Stimulated activated CD4-positive, alpha-beta T cell treated with anti-CD3 and anti-CD28 coated beads, TNF-alpha, amount 100 ng/mL, for 48 hours (primary cell): ENCODE results near the gene COX6A2.

Experiments used
- DNase-seq, 3 donors: peaks; one replicate each; pipeline ENCODE4 v3.0.0-alpha.2; 2020; ENCODE audit warnings: low read depth in 3 of 3

Gene COX6A2

DNA sequence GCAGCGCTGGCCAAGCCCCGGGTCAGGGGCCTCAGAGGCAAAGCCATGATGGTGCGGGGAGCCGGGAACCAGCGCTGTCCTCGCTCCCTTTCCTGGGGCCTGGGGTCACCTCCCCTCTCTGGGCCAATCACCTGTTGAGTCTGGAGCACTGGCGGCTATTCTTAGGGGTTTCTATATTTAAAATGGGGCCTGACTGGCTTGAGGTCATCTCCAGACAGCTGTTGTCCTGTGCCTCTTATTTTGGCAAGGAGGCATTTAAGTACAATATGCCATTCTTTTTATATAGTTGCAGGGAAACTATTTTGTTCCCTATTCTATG lies at the start of gene COX6A2:
COX6A2 (minus strand) TSS at position 82 of the 319 bp plus-strand sequence; CDS start at position 47, 35 bp downstream.
- DNase-seq = no peak

- DNase-seq = peak in 1 of 3 donors; percentile 16
Measured at GRCh38 chr16:31477220-31478216, 49.4 kb upstream of the COX6A2 start.

DNA sequence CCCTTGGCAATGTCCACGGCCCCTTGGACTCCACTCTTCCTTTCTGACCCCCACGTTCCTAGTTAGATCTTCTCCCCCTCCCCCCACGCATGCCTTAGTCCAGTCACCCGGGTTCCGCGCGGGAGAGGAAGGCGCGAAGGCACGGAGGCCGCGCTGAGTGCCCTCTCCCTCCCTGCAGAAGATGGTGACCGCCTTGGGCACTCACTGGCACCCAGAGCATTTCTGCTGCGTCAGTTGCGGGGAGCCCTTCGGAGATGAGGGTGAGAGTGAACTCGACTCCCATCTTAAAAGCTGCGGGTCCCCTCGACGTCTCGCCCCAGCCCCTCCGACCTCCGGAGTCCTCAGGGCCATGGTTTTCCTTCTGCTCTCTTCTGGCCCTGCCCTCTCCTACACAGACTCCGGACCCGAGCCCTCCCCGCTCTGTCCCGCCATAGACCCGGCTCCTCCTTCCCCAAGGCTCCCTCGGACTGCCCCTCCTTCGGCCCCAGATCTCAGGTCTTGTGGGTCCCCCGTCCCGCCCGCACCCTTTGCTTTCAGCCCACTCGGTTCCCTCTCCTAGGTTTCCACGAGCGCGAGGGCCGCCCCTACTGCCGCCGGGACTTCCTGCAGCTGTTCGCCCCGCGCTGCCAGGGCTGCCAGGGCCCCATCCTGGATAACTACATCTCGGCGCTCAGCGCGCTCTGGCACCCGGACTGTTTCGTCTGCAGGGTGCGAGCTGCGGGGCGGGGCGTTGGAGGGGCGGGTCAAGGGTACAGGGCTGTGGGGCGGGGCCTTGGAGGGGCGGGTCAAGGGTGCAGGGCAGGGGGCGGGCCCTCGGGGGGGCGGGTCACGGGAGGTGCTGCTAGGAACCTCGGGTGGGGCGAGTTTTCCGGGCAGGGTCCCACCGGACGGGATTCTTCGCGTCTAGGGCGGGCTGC lies 48.4 kb upstream of the COX6A2 start:
- DNase-seq = peak; percentile 79 to 98 (median 81)

DNA sequence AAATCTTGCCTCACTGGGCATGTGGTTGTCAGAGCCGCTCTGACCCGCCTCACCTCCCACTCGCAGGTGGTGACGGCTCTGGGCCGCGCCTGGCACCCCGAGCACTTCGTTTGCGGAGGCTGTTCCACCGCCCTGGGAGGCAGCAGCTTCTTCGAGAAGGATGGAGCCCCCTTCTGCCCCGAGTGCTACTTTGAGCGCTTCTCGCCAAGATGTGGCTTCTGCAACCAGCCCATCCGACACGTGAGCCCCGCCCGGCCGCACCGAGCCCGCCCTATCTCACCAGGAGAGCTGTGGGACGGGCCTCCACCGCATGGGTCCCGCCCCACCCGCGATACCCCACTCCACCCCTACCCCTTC lies 47.8 kb upstream of the COX6A2 start:
- no peak for DNase-seq

DNA sequence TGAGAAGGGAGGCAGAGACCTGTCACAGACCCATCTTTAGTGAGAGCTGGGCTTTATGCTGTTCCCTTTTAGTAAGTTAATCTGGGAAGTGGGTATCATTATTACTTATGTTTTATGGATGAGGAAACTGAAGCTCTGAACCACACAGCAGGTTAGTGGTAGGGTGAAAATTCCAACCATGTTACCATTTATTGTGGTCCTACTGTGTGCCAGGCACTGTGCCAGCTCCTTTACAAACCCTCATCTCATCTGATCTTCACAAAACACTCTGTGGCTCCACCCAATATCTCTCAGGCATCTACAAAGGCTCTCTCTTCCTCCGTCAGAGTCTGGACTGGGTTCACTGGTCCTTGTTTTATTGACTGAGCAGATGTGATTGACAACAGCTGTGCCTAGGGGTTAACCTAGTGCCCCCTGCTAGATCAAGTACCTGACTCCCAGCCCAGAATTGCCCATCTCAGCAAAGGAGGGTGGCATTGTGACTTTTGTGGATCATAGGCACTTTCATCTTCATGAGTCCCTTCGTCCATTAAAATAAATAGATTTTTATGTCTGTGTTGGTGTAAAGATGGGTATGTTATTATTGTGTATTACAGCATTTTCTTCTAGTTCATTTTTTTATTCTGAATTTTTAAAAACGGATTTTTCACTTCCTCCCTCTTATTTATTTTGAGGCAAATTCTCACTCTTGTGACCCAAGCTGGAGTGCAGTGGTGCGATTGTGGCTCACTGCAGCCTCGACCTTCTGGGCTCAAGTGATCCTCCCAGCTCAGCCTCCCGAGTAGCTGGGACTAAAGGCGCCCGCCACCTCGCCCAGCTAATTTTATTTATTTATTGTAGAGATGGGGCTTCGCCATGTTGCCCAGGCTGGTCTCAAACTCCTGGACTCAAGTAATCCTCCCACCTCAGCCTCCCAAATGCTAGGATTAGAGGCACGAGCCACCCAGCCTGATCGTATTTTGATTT lies 46.9 kb upstream of the COX6A2 start:
- no peak for DNase-seq

DNA sequence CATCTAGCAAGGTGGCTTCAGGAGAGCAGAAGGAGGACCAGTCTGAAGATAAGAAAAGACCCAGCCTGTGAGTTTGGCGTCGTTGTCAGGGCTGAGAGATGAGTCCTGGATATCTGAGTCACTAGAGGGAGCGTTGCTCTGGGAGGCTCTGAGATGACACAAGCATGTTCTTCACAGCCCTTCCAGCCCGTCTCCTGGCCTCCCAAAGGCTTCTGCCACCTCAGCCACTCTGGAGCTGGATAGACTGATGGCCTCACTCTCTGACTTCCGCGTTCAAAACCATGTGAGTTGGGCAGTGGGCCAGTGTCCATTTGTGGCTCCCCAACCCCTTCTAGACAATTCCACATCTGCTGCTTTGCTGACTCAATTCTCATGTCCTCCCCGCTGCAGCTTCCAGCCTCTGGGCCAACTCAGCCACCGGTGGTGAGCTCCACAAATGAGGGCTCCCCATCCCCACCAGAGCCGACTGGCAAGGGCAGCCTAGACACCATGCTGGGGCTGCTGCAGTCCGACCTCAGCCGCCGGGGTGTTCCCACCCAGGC lies 46.1 kb upstream of the COX6A2 start:
- no peak for DNase-seq

- no peak for DNase-seq
Measured at GRCh38 chr16:31473264-31473984, 45.3 kb upstream of the COX6A2 start.

DNA sequence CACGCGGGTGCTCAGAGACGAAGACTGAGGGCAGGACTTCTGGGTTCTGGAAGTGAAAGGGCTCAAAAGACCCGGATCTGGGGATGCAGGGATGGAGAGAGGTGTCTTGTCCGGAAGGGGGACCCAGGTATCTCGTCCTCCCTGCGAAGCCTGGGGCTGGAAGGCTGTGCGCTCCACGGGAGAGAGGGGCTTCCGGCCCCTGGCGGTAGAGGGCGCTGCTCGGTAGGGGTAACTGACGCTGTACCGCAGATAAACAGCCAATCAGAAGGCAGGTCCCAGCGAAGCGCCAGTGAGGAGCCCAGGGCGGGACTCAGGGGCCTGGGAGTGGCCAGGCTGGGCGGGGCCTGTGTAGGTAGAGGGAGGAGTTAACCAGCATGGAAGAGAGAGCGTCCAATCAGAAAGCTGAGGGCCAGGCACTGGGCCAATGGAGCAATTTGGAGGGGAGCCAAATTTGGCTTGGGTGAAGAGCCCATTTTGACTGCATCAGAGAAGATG lies 44.6 kb upstream of the COX6A2 start:
- DNase-seq = peak in 1 of 3 donors; percentile 51

GRCh38 chr16:31471875-31472708 lies 43.9 kb upstream of the COX6A2 start, which contains the start of gene TGFB1I1:
TSS of gene TGFB1I1 (plus strand) at chr16:31472152. CDS start at chr16:31472189, 37 bp downstream.
- no peak for DNase-seq

GRCh38 chr16:31471241-31471874 lies 43.2 kb upstream of the COX6A2 start:
- no peak for DNase-seq

- no peak for DNase-seq
Measured at GRCh38 chr16:31470615-31471014, 42.5 kb upstream of the COX6A2 start.

GRCh38 chr16:31467858-31468257 lies 39.7 kb upstream of the COX6A2 start:
- no peak for DNase-seq

- DNase-seq = no peak
Measured at GRCh38 chr16:31467151-31467773, 39.1 kb upstream of the COX6A2 start.

DNA sequence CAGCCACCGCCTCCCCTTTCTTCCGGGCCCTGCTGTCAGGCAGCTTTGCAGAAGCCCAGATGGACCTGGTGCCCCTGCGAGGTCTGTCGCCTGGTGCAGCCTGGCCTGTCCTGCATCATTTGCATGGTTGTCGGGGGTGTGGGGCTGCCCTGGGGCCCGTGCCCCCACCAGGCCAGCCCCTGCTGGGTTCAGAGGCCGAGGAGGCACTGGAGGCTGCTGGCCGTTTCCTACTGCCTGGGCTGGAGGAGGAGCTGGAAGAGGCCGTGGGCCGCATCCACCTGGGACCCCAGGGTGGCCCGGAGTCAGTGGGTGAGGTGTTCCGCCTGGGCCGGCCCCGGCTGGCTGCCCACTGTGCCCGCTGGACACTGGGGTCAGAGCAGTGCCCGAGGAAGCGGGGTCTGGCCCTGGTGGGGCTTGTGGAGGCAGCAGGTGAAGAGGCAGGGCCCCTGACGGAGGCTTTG lies 38.3 kb upstream of the COX6A2 start:
- DNase-seq = no peak

- no peak for DNase-seq
Measured at GRCh38 chr16:31465788-31466370, 37.7 kb upstream of the COX6A2 start.

GRCh38 chr16:31464781-31465260 lies 36.7 kb upstream of the COX6A2 start:
- DNase-seq = no peak

DNA sequence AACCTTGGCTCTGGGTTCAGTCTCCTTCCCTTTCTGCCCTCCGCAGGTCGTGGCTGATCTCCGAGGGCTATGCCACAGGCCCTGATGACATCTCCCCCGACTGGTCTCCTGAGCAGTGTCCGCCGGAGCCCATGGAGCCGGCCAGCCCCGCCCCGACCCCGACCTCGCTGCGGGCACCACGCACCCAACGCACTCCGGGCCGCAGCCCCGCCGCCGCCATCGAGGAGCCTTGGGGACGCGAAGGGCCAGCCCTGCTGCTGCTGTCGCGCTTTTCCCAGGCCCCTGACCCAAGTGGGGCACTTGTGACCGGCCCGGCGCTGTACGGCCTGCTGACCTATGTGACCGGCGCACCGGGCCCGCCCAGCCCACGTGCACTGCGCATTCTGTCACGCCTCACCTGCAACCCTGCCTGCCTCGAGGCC lies 36.2 kb upstream of the COX6A2 start:
- DNase-seq = no peak
